ENCODE results near the gene SYNJ1. TPM values are rescaled to one million over a fixed set of nuclear protein-coding genes. Genes with fewer than 3 reads are reported as not detected.
"Not testable (repeated sequence)": the region's sequence is repeated elsewhere in the genome, so short reads cannot be mapped to it uniquely, and the experiment has no call there.

The SYNJ1 gene
- total and polyA plus RNA-seq, 9 of the 15 experiments (the other 6 are each of a cell fraction or from before 2014, with no cell fraction given), result 2.4 to 10.6 (median 5.6) TPM

DNA sequence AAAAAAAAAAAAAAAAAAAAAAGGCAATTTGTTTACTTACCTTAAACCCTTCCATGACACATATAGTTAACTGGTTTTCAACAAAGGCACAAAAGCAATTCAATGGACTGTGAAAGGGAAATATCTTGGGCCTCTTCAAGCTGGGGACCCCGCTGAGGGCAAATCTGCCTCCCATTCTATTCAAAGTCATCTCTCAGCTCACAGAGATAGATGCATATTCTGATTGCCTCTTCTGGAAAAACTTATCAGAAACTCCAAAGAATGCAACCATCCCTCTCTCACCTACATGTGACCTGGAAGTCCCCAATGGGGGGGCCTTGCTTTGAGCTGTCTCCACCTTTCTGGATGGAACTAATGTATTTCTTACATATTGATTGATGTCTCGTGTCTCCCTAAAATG, 12.1 kb upstream of the SYNJ1 start:
- CTCF ChIA-PET (ENCODE audit: low intra/inter-chr PET ratio), result no interaction called here
- TF ChIP-seq KDM2B (CRISPR knock-in tag; IDR thresholded peaks at IDR 0.05) (no peak), FIP1L1 (IDR thresholded peaks at IDR 0.05; ENCODE audit: low read depth, low read length, poor library complexity, severe bottlenecking) (no peak), POLR2H (tag; IDR thresholded peaks at IDR 0.05; ENCODE audit: low read depth) (no peak), ZNF232 (CRISPR knock-in tag; IDR thresholded peaks at IDR 0.05) (no peak), RBM34 (IDR thresholded peaks at IDR 0.05; ENCODE audit: borderline replicate concordance, insufficient read depth, low read length) (no peak), GABPB1 (CRISPR knock-in tag; IDR thresholded peaks at IDR 0.05) (no peak), RFX5 (IDR thresholded peaks at IDR 0.05; ENCODE audit: low read depth, low read length) (no peak), TRIM24 (IDR thresholded peaks at IDR 0.05) (no peak), ZFP1 (CRISPR knock-in tag; IDR thresholded peaks at IDR 0.05) (no peak)
- TF ChIP-seq, protein P1, sequence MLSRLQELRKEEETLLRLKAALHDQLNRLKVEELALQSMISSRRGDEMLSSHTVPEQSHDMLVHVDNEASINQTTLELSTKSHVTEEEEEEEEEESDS (CRISPR knock-in tag; IDR thresholded peaks at IDR 0.05), result no peak
- TF ChIP-seq, protein P2, sequence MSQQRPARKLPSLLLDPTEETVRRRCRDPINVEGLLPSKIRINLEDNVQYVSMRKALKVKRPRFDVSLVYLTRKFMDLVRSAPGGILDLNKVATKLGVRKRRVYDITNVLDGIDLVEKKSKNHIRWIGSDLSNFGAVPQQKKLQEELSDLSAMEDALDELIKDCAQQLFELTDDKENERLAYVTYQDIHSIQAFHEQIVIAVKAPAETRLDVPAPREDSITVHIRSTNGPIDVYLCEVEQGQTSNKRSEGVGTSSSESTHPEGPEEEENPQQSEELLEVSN (IDR thresholded peaks at IDR 0.05; ENCODE audit: borderline replicate concordance in 1 of 2, extremely low read depth in 1 of 2, insufficient read depth in 1 of 2, insufficient read length in 1 of 2, low read depth in 1 of 2, low read length in 1 of 2, poor library complexity in 1 of 2, severe bottlenecking in 1 of 2), result no peak
- TF ChIP-seq, protein P3, sequence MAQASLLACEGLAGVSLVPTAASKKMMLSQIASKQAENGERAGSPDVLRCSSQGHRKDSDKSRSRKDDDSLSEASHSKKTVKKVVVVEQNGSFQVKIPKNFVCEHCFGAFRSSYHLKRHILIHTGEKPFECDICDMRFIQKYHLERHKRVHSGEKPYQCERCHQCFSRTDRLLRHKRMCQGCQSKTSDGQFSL (CRISPR knock-in tag; IDR thresholded peaks at IDR 0.05), result no peak
- TF ChIP-seq, protein P3 (tag; IDR thresholded peaks at IDR 0.05), result no peak
- BruUV-seq (replicated peaks), result no TSS peak
- no peaks in the 10 kb centered on the region for H3K9me3 ChIP-seq (replicated peaks; ENCODE audit: control insufficient read depth, insufficient read depth, low read depth, low read length)
- H2AFZ ChIP-seq (ENCODE audit: low read depth, low read length), result no peak overlapping the region
- DNase-seq (ENCODE audit: extremely low read depth in 1 of 4, low spot score in 3 of 4), result no peak
- peaks cover 94% of the 10 kb centered on the region for H3K36me3 ChIP-seq (ENCODE audit: control insufficient read depth, insufficient read depth, low read length)
- 100% methylated on average over 2 of the region's 2 CpGs for WGBS (ENCODE audit: insufficient coverage, low coverage, missing lambda C conversion rate)
- in situ Hi-C loops (cut with MboI) (no loop called here), intact Hi-C loops (cut with micrococcal nuclease) (no loop called here)
- no peaks in the 10 kb centered on the region for H3K9me1 ChIP-seq (ENCODE audit: control insufficient read depth, insufficient read depth, low read length)
- ATAC-seq, result no peak
- H3K79me2 ChIP-seq (ENCODE audit: control insufficient read depth, insufficient read depth, low read length), result no peaks in the 10 kb centered on the region
- no peak overlapping the region for H3K27ac ChIP-seq (ENCODE audit: extremely low read depth, low read depth, low read length)
- no peak for FAIRE-seq
- no peaks in the 10 kb centered on the region for H4K20me1 ChIP-seq (replicated peaks; ENCODE audit: control insufficient read depth, insufficient read depth, low read length)
- no peaks in the 10 kb centered on the region for H3K4me1 ChIP-seq (replicated peaks in 1 of 2; ENCODE audit: control insufficient read depth in 2 of 2, insufficient read depth in 2 of 2, low read length in 2 of 2)
- H3K27me3 ChIP-seq (ENCODE audit: control insufficient read depth in 2 of 2, insufficient read depth in 2 of 2, low read length in 2 of 2), result no peaks in the 10 kb centered on the region
- no peak overlapping the region for H3K9ac ChIP-seq (ENCODE audit: insufficient read depth in 1 of 2, low read depth in 2 of 2, low read length in 2 of 2)
- POLR2A ChIA-PET, result interaction anchor here (0.6 to 1.4 kb wide), 2 partner anchors 8 to 85 kb away, joined by 3 to 4 read pairs; no protein-coding TSS in a partner anchor
- H3K4me2 ChIP-seq (ENCODE audit: insufficient read depth, low read length), result no peak overlapping the region
- H3K4me3 ChIP-seq, result no peak overlapping the region

DNA sequence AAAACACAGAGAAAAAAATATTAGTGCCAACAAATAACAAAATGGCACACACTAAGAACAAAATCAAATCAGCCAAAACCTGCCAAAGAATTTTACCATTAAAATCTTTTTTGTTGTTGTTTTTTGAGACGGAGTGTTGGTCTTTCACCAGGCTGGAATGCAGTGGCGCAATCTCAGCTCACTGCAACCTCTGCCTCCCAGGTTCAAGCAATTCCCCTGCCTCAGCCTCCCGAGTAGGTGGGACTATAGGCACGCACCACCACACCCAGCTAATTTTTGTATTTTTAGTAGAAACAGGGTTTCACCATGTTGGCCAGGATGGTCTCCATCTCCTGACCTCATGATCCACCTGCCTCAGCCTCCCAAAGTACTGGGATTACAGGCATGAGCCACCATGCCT, 8.3 kb upstream of the SYNJ1 start:
- FAIRE-seq; H3K27ac ChIP-seq (ENCODE audit: extremely low read depth, low read depth, low read length); H3K4me3 ChIP-seq; H3K27me3 ChIP-seq (ENCODE audit: control insufficient read depth in 2 of 2, insufficient read depth in 2 of 2, low read length in 2 of 2); H3K9me1 ChIP-seq (ENCODE audit: control insufficient read depth, insufficient read depth, low read length); H3K9me3 ChIP-seq (replicated peaks; ENCODE audit: control insufficient read depth, insufficient read depth, low read depth, low read length); DNase-seq (ENCODE audit: extremely low read depth in 1 of 4, low spot score in 3 of 4); BruUV-seq (replicated peaks); ATAC-seq; H3K9ac ChIP-seq (ENCODE audit: insufficient read depth in 1 of 2, low read depth in 2 of 2, low read length in 2 of 2); H2AFZ ChIP-seq (ENCODE audit: low read depth, low read length); H4K20me1 ChIP-seq (replicated peaks; ENCODE audit: control insufficient read depth, insufficient read depth, low read length); in situ Hi-C loops (cut with MboI); H3K79me2 ChIP-seq (ENCODE audit: control insufficient read depth, insufficient read depth, low read length); POLR2A ChIA-PET; intact Hi-C loops (cut with micrococcal nuclease); H3K4me2 ChIP-seq (ENCODE audit: insufficient read depth, low read length); H3K4me1 ChIP-seq (replicated peaks in 1 of 2; ENCODE audit: control insufficient read depth in 2 of 2, insufficient read depth in 2 of 2, low read length in 2 of 2): not testable (repeated sequence)
- WGBS (ENCODE audit: insufficient coverage, low coverage, missing lambda C conversion rate), result 88% methylated on average over 4 of the region's 4 CpGs
- CTCF ChIA-PET (ENCODE audit: low intra/inter-chr PET ratio), result interaction anchor here (0.6 kb wide), 1 partner anchor 152 kb away, joined by 3 read pairs; no protein-coding TSS in a partner anchor
- peaks cover 76% of the 10 kb centered on the region for H3K36me3 ChIP-seq (ENCODE audit: control insufficient read depth, insufficient read depth, low read length)

Measured in K562 (cell line).